SK-N-SH (cell line): Measurements from ENCODE around the gene ZDBF2. TPM values are rescaled to one million over a fixed set of nuclear protein-coding genes. Genes with fewer than 3 reads are reported as not detected.

Experiments
- polyA plus RNA-seq, 3 experiments: library from polyadenylated mRNA; depleted of rRNA; stranded (reverse); fragments of >200 nt; gene quantifications; 2 replicates each; pipeline ENCODE4 v1.2.3, GENCODE V29; 2012
- small RNA-seq, 7 experiments: library from RNA; depleted of rRNA; stranded (forward); fragments of <200 nt; gene quantifications; one replicate each; pipeline ENCODE3, GENCODE V24; 2012

The ZDBF2 gene
- polyA plus RNA-seq, 1 of the 3 experiments (the other 2 are of a cell fraction) = 1.4 TPM

Small RNAs within 50 kb of the gene (small RNA-seq; reads per million reads assigned to genes)
- gene HMGN1P6 (0 reads per million in 7 experiments), gene RN7SKP260 (0 reads per million in 7 experiments)

Other genes with a start within 250 kb of the ZDBF2 start
- 0.69 and 0.91 TPM in 2 replicates for gene INO80D, start 188.5 kb upstream of the ZDBF2 start, polyA plus RNA-seq (2012; rRNA removed)
- gene NDUFS1, start 115.2 kb upstream of the ZDBF2 start, polyA plus RNA-seq (2012; rRNA removed) = 54.8 and 90.7 TPM in 2 replicates
- 720 and 815 TPM in 2 replicates for gene EEF1B2, start 114.8 kb upstream of the ZDBF2 start, polyA plus RNA-seq (2012; rRNA removed)
- 3.6 and 3.7 TPM in 2 replicates for gene ADAM23, start 168.9 kb downstream of the ZDBF2 start, polyA plus RNA-seq (2012; rRNA removed)